Keratinocyte (primary cell): Measurements from ENCODE around the gene IP6K2.

Source experiments
- EZH2 ChIP-seq: IDR thresholded peaks from one replicate; pipeline ENCODE4 v1.6.1; 2012; ENCODE audit warnings: inconsistent platforms, mild to moderate bottlenecking, low read length, moderate library complexity
- TF ChIP-seq, protein P1 (sequence below), 3 experiments: IDR thresholded peaks in 1 of 3; conservative IDR thresholded peaks in 1 of 3; optimal IDR thresholded peaks in 1 of 3; 2 replicates in 2 of 3; 3 replicates in 1 of 3; pipeline versions ENCODE3 to v1.5.1; 2011; ENCODE audit warnings: low read length in 3 of 3, mild to moderate bottlenecking in 3 of 3, moderate library complexity in 2 of 3, control low read depth in 1 of 3, inconsistent platforms in 1 of 3; ENCODE audit not compliant: insufficient read depth in 2 of 3; ENCODE audit errors: extremely low read depth in 1 of 3

GRCh38 chr3:48689384-48689783, 27.6 kb downstream of the IP6K2 start:
- TF ChIP-seq, protein P1, sequence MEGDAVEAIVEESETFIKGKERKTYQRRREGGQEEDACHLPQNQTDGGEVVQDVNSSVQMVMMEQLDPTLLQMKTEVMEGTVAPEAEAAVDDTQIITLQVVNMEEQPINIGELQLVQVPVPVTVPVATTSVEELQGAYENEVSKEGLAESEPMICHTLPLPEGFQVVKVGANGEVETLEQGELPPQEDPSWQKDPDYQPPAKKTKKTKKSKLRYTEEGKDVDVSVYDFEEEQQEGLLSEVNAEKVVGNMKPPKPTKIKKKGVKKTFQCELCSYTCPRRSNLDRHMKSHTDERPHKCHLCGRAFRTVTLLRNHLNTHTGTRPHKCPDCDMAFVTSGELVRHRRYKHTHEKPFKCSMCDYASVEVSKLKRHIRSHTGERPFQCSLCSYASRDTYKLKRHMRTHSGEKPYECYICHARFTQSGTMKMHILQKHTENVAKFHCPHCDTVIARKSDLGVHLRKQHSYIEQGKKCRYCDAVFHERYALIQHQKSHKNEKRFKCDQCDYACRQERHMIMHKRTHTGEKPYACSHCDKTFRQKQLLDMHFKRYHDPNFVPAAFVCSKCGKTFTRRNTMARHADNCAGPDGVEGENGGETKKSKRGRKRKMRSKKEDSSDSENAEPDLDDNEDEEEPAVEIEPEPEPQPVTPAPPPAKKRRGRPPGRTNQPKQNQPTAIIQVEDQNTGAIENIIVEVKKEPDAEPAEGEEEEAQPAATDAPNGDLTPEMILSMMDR (optimal IDR thresholded peaks at IDR 0.05 in 1 of 3, IDR thresholded peaks at IDR 0.05 in 1 of 3, conservative IDR thresholded peaks at IDR 0.05 in 1 of 3; ENCODE audit: extremely low read depth in 1 of 3, insufficient read depth in 2 of 3, low read length in 3 of 3), result no peak
- no peak for TF ChIP-seq EZH2
